Fibroblast of pulmonary artery (primary cell): ENCODE results near the gene BSND.

Experiments used
- DNase-seq: peaks from one replicate; pipeline ENCODE4 v3.0.0-alpha.2; 2010; ENCODE audit warnings: low read depth
- H3K4me3 ChIP-seq: replicated peaks from 2 replicates; pipeline ENCODE4 v1.5.1; 2011; ENCODE audit warnings: low read depth, mild to moderate bottlenecking, control low read depth, low read length, moderate library complexity
- TF ChIP-seq, protein P1 (sequence below): IDR thresholded peaks from 2 replicates; pipeline ENCODE4 v1.5.1; 2011; ENCODE audit warnings: mild to moderate bottlenecking, control low read depth, low read length, inconsistent platforms; ENCODE audit errors: missing control alignments

BSND gene

GRCh38 chr1:55060133-55060999 lies 61.6 kb downstream of the BSND start:
- TF ChIP-seq, protein P1, sequence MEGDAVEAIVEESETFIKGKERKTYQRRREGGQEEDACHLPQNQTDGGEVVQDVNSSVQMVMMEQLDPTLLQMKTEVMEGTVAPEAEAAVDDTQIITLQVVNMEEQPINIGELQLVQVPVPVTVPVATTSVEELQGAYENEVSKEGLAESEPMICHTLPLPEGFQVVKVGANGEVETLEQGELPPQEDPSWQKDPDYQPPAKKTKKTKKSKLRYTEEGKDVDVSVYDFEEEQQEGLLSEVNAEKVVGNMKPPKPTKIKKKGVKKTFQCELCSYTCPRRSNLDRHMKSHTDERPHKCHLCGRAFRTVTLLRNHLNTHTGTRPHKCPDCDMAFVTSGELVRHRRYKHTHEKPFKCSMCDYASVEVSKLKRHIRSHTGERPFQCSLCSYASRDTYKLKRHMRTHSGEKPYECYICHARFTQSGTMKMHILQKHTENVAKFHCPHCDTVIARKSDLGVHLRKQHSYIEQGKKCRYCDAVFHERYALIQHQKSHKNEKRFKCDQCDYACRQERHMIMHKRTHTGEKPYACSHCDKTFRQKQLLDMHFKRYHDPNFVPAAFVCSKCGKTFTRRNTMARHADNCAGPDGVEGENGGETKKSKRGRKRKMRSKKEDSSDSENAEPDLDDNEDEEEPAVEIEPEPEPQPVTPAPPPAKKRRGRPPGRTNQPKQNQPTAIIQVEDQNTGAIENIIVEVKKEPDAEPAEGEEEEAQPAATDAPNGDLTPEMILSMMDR, result no peak
- no peak overlapping the region for H3K4me3 ChIP-seq
- no peak for DNase-seq

DNA sequence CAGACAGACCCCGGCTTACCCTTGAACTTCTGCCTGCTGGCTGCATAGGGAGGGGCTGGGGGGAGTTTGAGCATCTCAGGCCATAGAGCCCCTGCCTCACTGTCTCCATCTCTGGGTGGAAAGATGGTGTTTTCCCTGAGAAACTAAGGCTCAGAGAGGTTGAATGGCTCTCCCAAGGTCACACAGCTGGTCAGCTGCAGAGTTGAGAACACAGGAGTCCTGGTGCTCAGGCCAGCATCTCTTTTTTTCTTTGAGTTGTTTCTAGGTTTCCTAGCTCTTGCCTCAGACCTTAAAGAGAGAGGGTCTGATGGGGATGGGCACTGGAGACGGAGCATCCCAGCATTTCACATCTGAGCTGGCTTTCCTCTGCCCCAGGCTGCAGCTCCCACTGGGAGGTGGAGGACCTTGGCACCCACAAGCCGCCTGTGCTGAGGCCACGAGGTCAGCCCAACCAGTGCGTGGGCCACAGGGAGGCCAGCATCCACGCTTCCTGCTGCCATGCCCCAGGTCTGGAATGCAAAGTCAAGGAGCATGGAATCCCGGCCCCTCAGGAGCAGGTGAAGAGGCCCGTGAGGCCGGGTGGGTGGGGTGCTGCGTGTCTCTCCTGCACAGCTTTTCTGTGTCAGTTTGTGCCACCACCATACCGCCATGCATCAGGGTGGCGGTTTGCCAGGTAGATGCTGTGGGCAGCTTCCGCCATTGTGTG lies 62.4 kb downstream of the BSND start:
- no peak for DNase-seq

More for the DNA sequence above, 62.4 kb downstream of the BSND start:
- TF ChIP-seq, protein P1, result no peak
- no peak overlapping the region for H3K4me3 ChIP-seq
